Measurements from ENCODE around the gene THADA.

DNA sequence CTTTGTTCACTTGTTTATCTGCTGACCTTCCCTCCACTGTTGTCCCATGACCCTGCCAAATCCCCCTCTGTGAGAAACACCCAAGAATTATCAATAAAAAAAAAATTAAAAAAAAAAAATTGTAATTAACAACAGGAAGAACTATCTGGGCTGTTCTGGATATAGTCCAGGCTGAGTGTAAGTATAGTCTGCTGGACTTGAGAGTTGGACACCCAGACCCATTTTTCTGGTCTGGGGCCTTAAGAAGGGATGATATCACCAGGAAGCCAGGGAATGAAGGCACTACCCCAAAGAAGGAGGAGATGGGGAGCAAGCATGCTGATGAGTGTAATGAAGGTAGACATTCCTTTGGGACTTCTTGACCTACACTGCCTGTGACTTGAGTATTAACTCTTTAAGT is 297.3 kb downstream of the THADA start:
- TF ChIP-seq, protein P1, sequence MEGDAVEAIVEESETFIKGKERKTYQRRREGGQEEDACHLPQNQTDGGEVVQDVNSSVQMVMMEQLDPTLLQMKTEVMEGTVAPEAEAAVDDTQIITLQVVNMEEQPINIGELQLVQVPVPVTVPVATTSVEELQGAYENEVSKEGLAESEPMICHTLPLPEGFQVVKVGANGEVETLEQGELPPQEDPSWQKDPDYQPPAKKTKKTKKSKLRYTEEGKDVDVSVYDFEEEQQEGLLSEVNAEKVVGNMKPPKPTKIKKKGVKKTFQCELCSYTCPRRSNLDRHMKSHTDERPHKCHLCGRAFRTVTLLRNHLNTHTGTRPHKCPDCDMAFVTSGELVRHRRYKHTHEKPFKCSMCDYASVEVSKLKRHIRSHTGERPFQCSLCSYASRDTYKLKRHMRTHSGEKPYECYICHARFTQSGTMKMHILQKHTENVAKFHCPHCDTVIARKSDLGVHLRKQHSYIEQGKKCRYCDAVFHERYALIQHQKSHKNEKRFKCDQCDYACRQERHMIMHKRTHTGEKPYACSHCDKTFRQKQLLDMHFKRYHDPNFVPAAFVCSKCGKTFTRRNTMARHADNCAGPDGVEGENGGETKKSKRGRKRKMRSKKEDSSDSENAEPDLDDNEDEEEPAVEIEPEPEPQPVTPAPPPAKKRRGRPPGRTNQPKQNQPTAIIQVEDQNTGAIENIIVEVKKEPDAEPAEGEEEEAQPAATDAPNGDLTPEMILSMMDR (IDR thresholded peaks at IDR 0.05; ENCODE audit: extremely low read depth in 1 of 2, insufficient read depth in 1 of 2, low read depth in 1 of 2, low read length in 2 of 2): no peak
- TF ChIP-seq POLR2A (IDR thresholded peaks at IDR 0.05; ENCODE audit: low read depth, low read length): no peak
- no peak for TF ChIP-seq POLR2AphosphoS5 (IDR thresholded peaks at IDR 0.05; ENCODE audit: insufficient read depth, low read depth, low read length)
- no peak for TF ChIP-seq MYC (IDR thresholded peaks at IDR 0.05; ENCODE audit: low read depth, low read length)
- TF ChIP-seq GATA2 (IDR thresholded peaks at IDR 0.05; ENCODE audit: insufficient read depth, insufficient read length, low read depth, low read length): no peak
- TF ChIP-seq EZH2 (IDR thresholded peaks at IDR 0.05; ENCODE audit: borderline replicate concordance, low read depth, low read length, severe bottlenecking): no peak
- TF ChIP-seq, protein P2, sequence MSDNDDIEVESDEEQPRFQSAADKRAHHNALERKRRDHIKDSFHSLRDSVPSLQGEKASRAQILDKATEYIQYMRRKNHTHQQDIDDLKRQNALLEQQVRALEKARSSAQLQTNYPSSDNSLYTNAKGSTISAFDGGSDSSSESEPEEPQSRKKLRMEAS (IDR thresholded peaks at IDR 0.05; ENCODE audit: insufficient read depth, insufficient read length): no peak

All from endothelial cell of umbilical vein (primary cell).